GM19397 (cell line): ENCODE data around the gene RCC1.
"Not testable (repeated sequence)": the region's sequence is repeated elsewhere in the genome, so short reads cannot be mapped to it uniquely, and the experiment has no call there.

Experiments used
- ATAC-seq: cut with Tn5 transposase; IDR thresholded peaks from one replicate; pipeline ENCODE4 v1.9.1; 2021; ENCODE audit warnings: mild to moderate bottlenecking, moderate library complexity; ENCODE audit not compliant: unreplicated experiment

Gene RCC1

DNA sequence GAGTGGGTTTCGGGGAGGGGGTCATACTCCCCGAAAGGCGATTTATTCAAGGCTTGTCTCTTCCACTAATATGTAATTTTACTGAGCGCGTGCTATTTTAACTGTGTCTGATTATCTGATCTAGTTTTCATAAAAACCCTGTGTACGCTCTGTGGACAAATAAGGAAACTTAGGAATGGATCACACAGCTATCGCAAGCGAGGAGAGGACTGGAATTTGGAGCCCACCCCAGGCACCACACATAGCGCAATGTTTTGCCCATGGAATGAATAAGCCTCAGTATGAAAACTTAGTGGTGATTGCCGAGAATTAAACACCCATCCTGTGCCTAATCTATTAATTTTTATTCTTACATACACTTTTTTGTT is 76.4 kb downstream of the RCC1 start:
- no peak for ATAC-seq

DNA sequence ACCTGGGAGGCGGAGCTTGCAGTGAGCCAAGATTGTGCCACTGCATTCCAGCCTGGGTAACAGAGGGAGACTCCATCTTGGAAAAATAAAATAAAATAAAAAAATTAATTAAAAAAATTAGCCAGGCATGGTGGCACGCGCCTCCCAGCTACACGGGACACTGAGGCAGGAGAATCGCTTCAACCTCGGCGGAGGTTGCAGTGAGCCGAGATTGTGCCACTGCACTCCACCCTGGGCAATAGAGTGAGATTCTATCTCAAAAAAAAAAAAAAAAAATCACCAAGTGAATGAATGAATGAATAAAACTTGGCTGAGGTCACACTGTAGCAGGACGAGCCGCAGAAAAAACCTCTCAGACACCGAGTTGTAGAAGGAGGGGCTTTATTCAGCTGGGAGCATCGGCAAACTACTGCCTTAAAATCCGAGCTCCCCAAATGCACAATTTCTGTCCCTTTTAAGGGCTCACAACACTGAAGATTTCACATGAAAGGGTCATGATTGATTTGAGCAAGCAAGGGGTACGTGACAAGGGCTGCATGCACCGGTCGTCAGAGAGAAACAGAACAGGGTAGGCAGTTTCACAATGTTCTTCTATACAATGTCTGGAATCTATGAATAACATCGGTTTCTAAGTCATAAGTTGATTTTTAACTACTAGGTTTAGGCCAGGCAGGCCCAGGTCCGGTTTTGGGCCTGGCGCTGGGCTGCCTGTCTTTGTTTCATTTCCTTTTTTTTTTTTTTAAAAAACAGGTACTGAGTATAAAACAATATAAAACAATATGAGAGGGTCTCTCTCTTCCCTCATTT is 80.9 kb downstream of the RCC1 start:
- not testable (repeated sequence) for ATAC-seq
